ENCODE measurements around the gene MYADML2. TPM values are rescaled to one million over a fixed set of nuclear protein-coding genes. Genes with fewer than 3 reads are reported as not detected.

MYADML2 gene
- total and polyA plus RNA-seq, 11 donors, result 0.19 to 11.2 (median 3.9) TPM

GRCh38 chr17:81934098-81934757, 12.8 kb downstream of the MYADML2 start:
- peaks cover 0 to 23% (median 10%) of the 10 kb centered on the region in 12 donors for H3K4me1 ChIP-seq
- H3K27ac ChIP-seq, result no peak overlapping the region
- no peaks in the 10 kb centered on the region for H3K36me3 ChIP-seq
- H3K9me3 ChIP-seq, result no peaks in the 10 kb centered on the region
- DNase-seq (peak in 2 of 5 donors; percentile 5 to 21), ATAC-seq (no peak)
- H3K4me3 ChIP-seq, result no peak overlapping the region
- peaks cover 0 to 2% (median 0%) of the 10 kb centered on the region in 9 donors for H3K27me3 ChIP-seq
- 82 to 100% (median 90%) methylated on average over 1 to 23 of the region's 23 CpGs for WGBS, 4 donors
- TF ChIP-seq CTCF (IDR thresholded peaks at IDR 0.05), result no peak
- no peak for TF ChIP-seq POLR2A (IDR thresholded peaks at IDR 0.05)
- intact Hi-C loops (cut with DNase I), result no loop called here

GRCh38 chr17:81933178-81933699, 13.8 kb downstream of the MYADML2 start:
- H3K4me1 ChIP-seq, result peaks cover 2 to 24% (median 11%) of the 10 kb centered on the region in 12 donors
- H3K4me3 ChIP-seq, result no peak overlapping the region
- ATAC-seq, result no peak
- intact Hi-C loops (cut with DNase I), result no loop called here
- no peak overlapping the region for H3K27ac ChIP-seq
- TF ChIP-seq CTCF (IDR thresholded peaks at IDR 0.05) (no peak), POLR2A (IDR thresholded peaks at IDR 0.05) (no peak)
- H3K9me3 ChIP-seq, result no peaks in the 10 kb centered on the region
- 85 to 93% (median 90%) methylated on average over 14 of the region's 14 CpGs for WGBS, 4 donors
- DNase-seq, result no peak
- H3K27me3 ChIP-seq, result peaks cover 0 to 11% (median 0%) of the 10 kb centered on the region in 9 donors
- no peaks in the 10 kb centered on the region for H3K36me3 ChIP-seq

- TF ChIP-seq CTCF (IDR thresholded peaks at IDR 0.05) (no peak), POLR2A (IDR thresholded peaks at IDR 0.05) (no peak)
- Histone ChIP-seq H3K36me3 (no peaks in the 10 kb centered on the region), H3K4me1 (peaks cover 2 to 23% (median 13%) of the 10 kb centered on the region in 12 donors), H3K9me3 (no peaks in the 10 kb centered on the region), H3K27me3 (peaks cover 0 to 14% (median 0%) of the 10 kb centered on the region in 9 donors), H3K27ac (no peak overlapping the region), H3K4me3 (no peak overlapping the region)
- ATAC-seq, result no peak
- whole genome bisulfite sequencing, 4 donors, result 87 to 92% (median 88%) methylated on average over 7 to 9 of the region's 9 CpGs
- intact Hi-C loops (cut with DNase I), result no loop called here
- no peak for DNase-seq
Measured at GRCh38 chr17:81932333-81932983, 14.6 kb downstream of the MYADML2 start.
